GM12878 (cell line): ENCODE measurements around the gene ADK. TPM values are rescaled to one million over a fixed set of nuclear protein-coding genes. Genes with fewer than 3 reads are reported as not detected.

Experiments used
- ATAC-seq: fragments of 200-7000 bp; cut with Tn5 transposase; 3 replicates; pipeline ENCODE4 v1.9.1; 2020; ENCODE audit warnings: mild to moderate bottlenecking, moderate library complexity
- BruUV-seq: library from RNA; stranded (reverse); fragments of 400-500 nt; replicated peaks from 2 replicates; lab custom pipeline; 2021; lab: Mats Ljungman, UMichigan
- CTCF ChIA-PET: fragments of 300-600 bp; sonication (Branson Sonifier 250); formaldehyde crosslinking; extraction: SDS; loops from one replicate; lab custom pipeline; 2021; ENCODE audit warnings: inconsistent platforms; lab: Yijun Ruan, JAX
- POLR2A ChIA-PET: fragments of 350-600 bp; formaldehyde crosslinking; extraction: SDS; loops from one replicate; lab custom pipeline; 2021; ENCODE audit warnings: inconsistent platforms; lab: Charles Lee
- RAD21 ChIA-PET: fragments of 300-600 bp; sonication (Branson Sonifier 250); formaldehyde crosslinking; loops from one replicate; lab custom pipeline; 2023; ENCODE audit warnings: antibody characterized with exemption; ENCODE audit not compliant: unreplicated experiment; lab: Charles Lee
- SMC1A ChIA-PET: fragments of 300-600 bp; sonication (Branson Sonifier 250); formaldehyde crosslinking; loops from one replicate; lab custom pipeline; 2023; ENCODE audit not compliant: unreplicated experiment, uncharacterized antibody; lab: Charles Lee
- DNase-seq: peaks from one replicate; pipeline ENCODE4 v3.0.0-alpha.2; 2011; ENCODE audit warnings: low read depth, low spot score
- FAIRE-seq: peaks from 3 replicates; lab custom pipeline; 2011; peaks lifted over from hg19 to GRCh38; lab: Jason Lieb, UNC
- H2AFZ ChIP-seq: 2 replicates; pipeline ENCODE4 v1.6.0; 2011; ENCODE audit warnings: low read depth, low read length, control low read depth; ENCODE audit not compliant: control insufficient read depth
- H3K27ac ChIP-seq: 2 replicates; pipeline ENCODE4 v1.5.1; 2011; ENCODE audit warnings: control low read depth; ENCODE audit not compliant: control insufficient read depth, insufficient read depth
- H3K27me3 ChIP-seq, 2 experiments: replicated peaks in 1 of 2; 2 replicates each; pipeline versions ENCODE4 v1.6.0 to v1.6.1; 2011; ENCODE audit warnings: low read length in 1 of 2; ENCODE audit not compliant: control insufficient read depth in 2 of 2, insufficient read depth in 2 of 2
- H3K36me3 ChIP-seq, 2 experiments: 2 replicates each; pipeline ENCODE4 v1.5.1; 2011; ENCODE audit warnings: low read length in 1 of 2; ENCODE audit not compliant: control insufficient read depth in 2 of 2, insufficient read depth in 2 of 2
- H3K4me1 ChIP-seq: 2 replicates; pipeline ENCODE4 v1.6.1; 2011; ENCODE audit warnings: mild to moderate bottlenecking, low read length, moderate library complexity, mixed read lengths; ENCODE audit not compliant: control insufficient read depth, insufficient read depth
- H3K4me2 ChIP-seq: 2 replicates; pipeline ENCODE4 v1.6.0; 2011; ENCODE audit warnings: control low read depth; ENCODE audit not compliant: control insufficient read depth, insufficient read depth
- H3K4me3 ChIP-seq: fragments of 200-600 bp; sonication (generic); 2 replicates; pipeline ENCODE4 v1.5.1; 2016
- H3K79me2 ChIP-seq: 2 replicates; pipeline ENCODE4 v1.6.0; 2011; ENCODE audit warnings: low read length; ENCODE audit not compliant: control insufficient read depth, insufficient read depth
- H3K9ac ChIP-seq: 2 replicates; pipeline ENCODE4 v1.8.0; 2011; ENCODE audit warnings: low read length, control low read depth, mixed read lengths; ENCODE audit not compliant: control insufficient read depth, insufficient read depth
- H3K9me3 ChIP-seq: replicated peaks from 3 replicates; pipeline ENCODE4 v1.5.1; 2011; ENCODE audit warnings: mild to moderate bottlenecking, low read length; ENCODE audit not compliant: control insufficient read depth, insufficient read depth
- H4K20me1 ChIP-seq: 2 replicates; pipeline ENCODE4 v1.6.0; 2011; ENCODE audit not compliant: control insufficient read depth, insufficient read depth
- IKZF1 ChIP-seq: fragments of 450-650 bp; conservative IDR thresholded peaks from 2 replicates; pipeline ENCODE4 v1.6.1; 2017; ENCODE audit warnings: antibody characterized with exemption, mild to moderate bottlenecking
- MLLT1 ChIP-seq: fragments of 450-650 bp; IDR thresholded peaks from 2 replicates; pipeline ENCODE4 v1.6.1; 2016; ENCODE audit warnings: mild to moderate bottlenecking
- MXI1 ChIP-seq: fragments of 150-350 bp; IDR thresholded peaks from 2 replicates; pipeline ENCODE4 v1.6.1; 2011; ENCODE audit warnings: low read depth, mild to moderate bottlenecking, inconsistent platforms, low read length, improper control_type of control experiment
- NFYA ChIP-seq: IDR thresholded peaks from 2 replicates; pipeline ENCODE4 v1.6.1; 2011; ENCODE audit warnings: low read depth, mild to moderate bottlenecking, low read length, improper control_type of control experiment, borderline replicate concordance
- PKNOX1 ChIP-seq: fragments of 450-650 bp; IDR thresholded peaks from 2 replicates; pipeline ENCODE4 v1.6.1; 2016; ENCODE audit warnings: mild to moderate bottlenecking
- POLR2AphosphoS5 ChIP-seq: IDR thresholded peaks from 2 replicates; pipeline ENCODE4 v1.6.1; 2011; ENCODE audit warnings: mild to moderate bottlenecking, low read length, inconsistent platforms
- RB1 ChIP-seq: fragments of 450-650 bp; formaldehyde crosslinking; IDR thresholded peaks from 2 replicates; pipeline ENCODE4 v1.6.1; 2017; ENCODE audit warnings: mild to moderate bottlenecking, borderline replicate concordance
- TCF7 ChIP-seq: IDR thresholded peaks from 2 replicates; pipeline ENCODE4 v1.6.1; 2014; ENCODE audit warnings: antibody characterized with exemption, borderline replicate concordance
- ZSCAN29 ChIP-seq: fragments of 450-650 bp; IDR thresholded peaks from 2 replicates; pipeline ENCODE4 v1.6.1; 2017; ENCODE audit warnings: mild to moderate bottlenecking, moderate library complexity
- WGBS: methylation state at CpG from one replicate; pipeline ENCODE4 v1.1.6; 2016; ENCODE audit warnings: low lambda C conversion rate; ENCODE audit not compliant: insufficient replicate concordance, insufficient coverage; ENCODE audit errors: missing lambda C conversion rate; 5-methylcytosine and 5-hydroxymethylcytosine counted together
- in situ Hi-C: fragments of 300-500 bp; cut with MboI; formaldehyde crosslinking; loops from 9 replicates; pipeline ENCODE4 v1.14.3; 2018; ENCODE audit warnings: mixed read lengths
- intact Hi-C: fragments of 100-400 bp; cut with micrococcal nuclease; formaldehyde crosslinking; loops from one replicate; pipeline ENCODE4 v1.14.2; 2022; ENCODE audit not compliant: unreplicated experiment
- polyA plus RNA-seq, 11 experiments: library from polyadenylated mRNA; depleted of rRNA in 4 of 11; unstranded in 6 of 11; stranded (reverse) in 5 of 11; fragments of >200 nt; fragmentation: Nextera tagmentation in 4 of 11; fragmentation: Illumina TruSeq in 1 of 11; extraction: Ambion mirVana in 4 of 11; extraction: Trizol in 1 of 11; gene quantifications; 1 replicate in 1 of 11; 2 replicates in 10 of 11; pipeline versions ENCODE4 v1.2.1 to v1.2.3, GENCODE V29; 2011 to 2016; ENCODE audit warnings: inconsistent platforms in 2 of 11, missing spikeins in 2 of 11, low read depth in 1 of 11
- total RNA-seq, 4 experiments: library from RNA; depleted of rRNA in 3 of 4; stranded (reverse); fragments of >200 nt in 3 of 4; fragmentation: Illumina TruSeq in 1 of 4; extraction: Trizol in 1 of 4; gene quantifications; 2 replicates each; pipeline versions ENCODE4 v1.2.1 to v1.2.3, GENCODE V29; 2013 to 2021

The ADK gene
- total and polyA plus RNA-seq, 10 of the 15 experiments (the other 5 are each of a cell fraction or from before 2014, with no cell fraction given), result 42.0 to 151 (median 81.6) TPM

DNA sequence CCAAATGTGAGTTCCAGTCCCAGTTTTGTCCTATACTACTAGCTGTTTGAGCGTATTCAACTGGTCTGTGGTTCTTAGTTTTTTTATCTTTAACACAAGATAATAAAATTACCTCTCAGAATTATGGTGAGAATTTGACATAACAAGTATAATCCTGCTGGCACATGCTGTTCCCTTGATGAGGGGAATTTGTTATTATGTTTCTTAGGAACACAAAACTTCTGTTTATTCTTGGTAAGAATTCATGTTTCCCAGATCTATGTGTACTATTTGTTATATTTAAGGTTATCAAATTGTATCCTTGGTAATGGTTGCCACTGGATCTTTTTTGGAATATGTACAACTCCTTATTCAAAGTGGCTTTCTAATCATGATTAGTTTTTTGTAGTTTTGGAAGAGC, 335.6 kb downstream of the ADK start:
- ChIA-PET SMC1A (interaction anchor here (1.0 to 1.2 kb wide), 2 partner anchors 104 to 363 kb away, joined by 3 read pairs; no protein-coding TSS in a partner anchor), POLR2A (no interaction called here), CTCF (no interaction called here)
- Histone ChIP-seq H3K9me3 (peaks cover 9% of the 10 kb centered on the region), H3K9ac (no peak overlapping the region), H3K36me3 (no peaks in the 10 kb centered on the region; a peak in 2 of 4 replicates), H3K79me2 (no peaks in the 10 kb centered on the region), H3K27me3 (no peaks in the 10 kb centered on the region), H3K4me3 (no peak overlapping the region)
- in situ Hi-C loops, result no loop called here
- intact Hi-C loops, result no loop called here
- BruUV-seq, result no TSS peak
- 44% methylated on average over 1 of the region's 1 CpG for whole genome bisulfite sequencing
- TF ChIP-seq NFYA (no peak), RB1 (no peak), MLLT1 (no peak), ZSCAN29 (no peak), POLR2AphosphoS5 (no peak), PKNOX1 (no peak), MXI1 (no peak), IKZF1 (no peak), TCF7 (no peak)
- TF ChIP-seq, all 136 proteins: peak for 0
- H3K27ac ChIP-seq, result no peak overlapping the region
- no peak overlapping the region for H2AFZ ChIP-seq
- no peak for ATAC-seq
- H4K20me1 ChIP-seq, result no peaks in the 10 kb centered on the region
- no peak for FAIRE-seq
- no peak for DNase-seq
- no peaks in the 10 kb centered on the region for H3K4me1 ChIP-seq
- RAD21 ChIA-PET, result no interaction called here
- H3K4me2 ChIP-seq, result no peak overlapping the region
